Measurements from ENCODE around the gene SGSM2. TPM values are rescaled to one million over a fixed set of nuclear protein-coding genes. Genes with fewer than 3 reads are reported as not detected.
A peak's percentile ranks its signal among the peaks of the same experiment; 100 is the strongest.

Gene SGSM2
- polyA plus RNA-seq, 3 donors = 3.0 to 130 (median 3.5) TPM

DNA sequence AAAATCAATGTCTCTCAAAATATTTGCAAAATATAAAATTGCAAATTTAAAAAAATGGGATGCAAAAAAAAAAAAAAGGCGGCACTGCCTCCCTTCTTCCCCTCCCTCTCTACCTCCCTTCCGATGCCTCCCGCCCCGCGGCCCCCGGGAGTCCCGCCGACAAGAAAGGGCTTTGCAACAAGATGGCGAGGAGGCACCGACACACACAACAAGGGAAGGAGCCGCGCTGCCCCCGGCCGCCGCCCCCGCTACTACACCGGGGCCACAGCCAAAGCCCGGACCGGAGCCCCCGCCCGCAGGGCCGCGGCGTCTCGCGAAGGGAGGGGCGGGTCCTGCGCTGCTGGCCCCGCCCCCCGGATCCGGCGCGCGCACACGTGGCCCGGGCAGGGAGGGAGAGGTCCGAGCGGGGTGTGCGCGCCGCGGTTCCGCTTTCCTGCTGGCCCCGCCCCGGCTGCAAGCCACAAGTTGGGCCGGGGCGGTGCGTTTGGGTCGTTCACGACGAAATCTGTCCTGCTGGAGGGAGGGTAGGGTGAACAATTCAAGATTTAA, 63.6 kb downstream of the SGSM2 start, which contains the start of gene MNT:
Gene MNT, minus strand, starts transcription at position 184 of the 549 bp plus-strand sequence. CDS start 348 bp downstream, outside the sequence.
- H3K27me3 Mint-ChIP-seq (ENCODE audit: low read depth in 3 of 3) = peaks cover 0 to 9% (median 0%) of the 10 kb centered on the region in 3 donors
- Histone ChIP-seq H3K79me2 (ENCODE audit: insufficient read depth, low read length) (peaks cover 40% of the 10 kb centered on the region), H3K9me3 (replicated peaks in 1 of 2; ENCODE audit: control insufficient read depth in 1 of 2, insufficient read depth in 1 of 2, low read length in 2 of 2) (no peaks in the 10 kb centered on the region), H3K4me2 (replicated peaks; ENCODE audit: extremely low read depth, low read length, poor library complexity, severe bottlenecking) (peak within 1 kb of the TSS; percentile 97), H2AFZ (ENCODE audit: insufficient read depth, low read depth, low read length, poor library complexity, severe bottlenecking) (peak within 1 kb of the TSS; percentile 54), H4K20me1 (ENCODE audit: insufficient read depth, low read length) (peaks cover 19% of the 10 kb centered on the region), H3K4me3 (replicated peaks in 1 of 3; ENCODE audit: low read depth in 2 of 3, low read length in 3 of 3) (peak within 1 kb of the TSS; percentile 90 to 98 (median 95)), H3K4me1 (ENCODE audit: control insufficient read depth in 1 of 2, insufficient read depth in 2 of 2, low read length in 2 of 2) (peaks cover 68 to 73% of the 10 kb centered on the region in 2 donors), H3K27ac (ENCODE audit: low read depth in 1 of 2, low read length in 2 of 2) (peak within 1 kb of the TSS; percentile 96 to 100), H3K9ac (ENCODE audit: insufficient read depth, low read length, poor library complexity, severe bottlenecking) (peak within 1 kb of the TSS; percentile 100), H3K36me3 (replicated peaks in 1 of 2; ENCODE audit: control insufficient read depth in 1 of 2, insufficient read depth in 2 of 2, low read length in 2 of 2) (no peaks in the 10 kb centered on the region), H3K27me3 (ENCODE audit: control insufficient read depth in 2 of 2, insufficient read depth in 2 of 2, low read length in 2 of 2) (no peaks in the 10 kb centered on the region)
- H3K4me1 Mint-ChIP-seq = peaks cover 62% of the 10 kb centered on the region
- H3K27ac Mint-ChIP-seq = peak within 1 kb of the TSS; percentile 99 to 100 (median 100)
- TF ChIP-seq, protein P1, sequence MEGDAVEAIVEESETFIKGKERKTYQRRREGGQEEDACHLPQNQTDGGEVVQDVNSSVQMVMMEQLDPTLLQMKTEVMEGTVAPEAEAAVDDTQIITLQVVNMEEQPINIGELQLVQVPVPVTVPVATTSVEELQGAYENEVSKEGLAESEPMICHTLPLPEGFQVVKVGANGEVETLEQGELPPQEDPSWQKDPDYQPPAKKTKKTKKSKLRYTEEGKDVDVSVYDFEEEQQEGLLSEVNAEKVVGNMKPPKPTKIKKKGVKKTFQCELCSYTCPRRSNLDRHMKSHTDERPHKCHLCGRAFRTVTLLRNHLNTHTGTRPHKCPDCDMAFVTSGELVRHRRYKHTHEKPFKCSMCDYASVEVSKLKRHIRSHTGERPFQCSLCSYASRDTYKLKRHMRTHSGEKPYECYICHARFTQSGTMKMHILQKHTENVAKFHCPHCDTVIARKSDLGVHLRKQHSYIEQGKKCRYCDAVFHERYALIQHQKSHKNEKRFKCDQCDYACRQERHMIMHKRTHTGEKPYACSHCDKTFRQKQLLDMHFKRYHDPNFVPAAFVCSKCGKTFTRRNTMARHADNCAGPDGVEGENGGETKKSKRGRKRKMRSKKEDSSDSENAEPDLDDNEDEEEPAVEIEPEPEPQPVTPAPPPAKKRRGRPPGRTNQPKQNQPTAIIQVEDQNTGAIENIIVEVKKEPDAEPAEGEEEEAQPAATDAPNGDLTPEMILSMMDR (IDR thresholded peaks at IDR 0.05) = no peak
- peaks cover 7 to 14% of the 10 kb centered on the region in 2 donors for H3K36me3 Mint-ChIP-seq
- H3K4me3 Mint-ChIP-seq = peak within 1 kb of the TSS; percentile 99
- DNase-seq = peak; percentile 90 to 96 (median 94)
- intact Hi-C loops (cut with micrococcal nuclease) = loop anchor here (1.0 kb wide), 1 partner anchor 9 kb away; no protein-coding TSS in a partner anchor
- 0% methylated on average over 49 of the region's 51 CpGs for WGBS (ENCODE audit: insufficient coverage)
- peaks cover 0 to 5% (median 0%) of the 10 kb centered on the region in 7 donors for H3K9me3 Mint-ChIP-seq

DNA sequence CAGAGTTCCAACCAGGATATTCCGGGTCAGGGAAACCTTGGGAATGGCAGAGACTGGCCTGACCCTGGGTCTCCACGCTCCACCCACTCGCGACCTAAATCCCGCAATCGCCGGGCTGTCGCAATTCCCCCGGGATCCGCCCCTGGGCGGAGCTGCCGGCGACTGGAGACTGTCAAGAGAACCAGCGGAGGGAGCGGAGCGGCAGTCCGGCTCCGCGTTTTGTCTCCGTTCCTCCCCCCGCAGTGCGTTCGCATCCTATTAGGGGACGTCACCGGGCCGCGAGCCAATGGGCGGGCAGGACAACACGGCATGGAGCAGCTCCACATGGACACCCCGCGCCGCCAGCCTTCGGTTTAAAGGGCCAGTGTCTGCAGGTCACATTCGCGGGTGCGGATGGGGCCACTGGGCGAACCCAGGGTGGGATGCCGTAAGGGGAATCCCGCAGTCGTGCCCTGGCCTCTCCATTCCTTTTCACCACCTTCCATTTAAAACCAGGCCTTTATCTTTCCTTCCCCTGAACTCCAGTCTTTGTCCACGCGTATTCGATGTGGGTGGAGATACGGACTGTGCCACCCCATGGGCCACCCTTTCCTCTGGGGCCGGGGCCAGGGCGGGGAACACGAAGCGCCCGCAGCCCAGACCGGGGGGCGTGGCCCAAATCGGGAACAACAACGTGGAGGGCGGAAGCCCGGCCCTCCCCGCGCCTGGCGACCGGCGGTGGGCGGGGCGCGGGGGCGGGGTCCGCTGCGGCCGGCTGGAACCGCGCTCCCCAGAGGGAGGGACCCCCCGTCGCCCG, 64.3 kb downstream of the SGSM2 start:
- peaks cover 64 to 73% of the 10 kb centered on the region in 2 donors for H3K4me1 ChIP-seq (ENCODE audit: control insufficient read depth in 1 of 2, insufficient read depth in 2 of 2, low read length in 2 of 2)
- peak overlapping the region; percentile 90 to 99 for H3K4me3 Mint-ChIP-seq
- DNase-seq = peak; percentile 98 to 99 (median 99)
- TF ChIP-seq, protein P1 (IDR thresholded peaks at IDR 0.05) = no peak
- H3K9me3 Mint-ChIP-seq = peaks cover 0 to 5% (median 0%) of the 10 kb centered on the region in 7 donors
- peak overlapping the region; percentile 97 for H3K4me2 ChIP-seq (replicated peaks; ENCODE audit: extremely low read depth, low read length, poor library complexity, severe bottlenecking)
- H3K36me3 ChIP-seq (replicated peaks in 1 of 2; ENCODE audit: control insufficient read depth in 1 of 2, insufficient read depth in 2 of 2, low read length in 2 of 2) = no peaks in the 10 kb centered on the region
- H3K27me3 ChIP-seq (ENCODE audit: control insufficient read depth in 2 of 2, insufficient read depth in 2 of 2, low read length in 2 of 2) = no peaks in the 10 kb centered on the region
- H2AFZ ChIP-seq (ENCODE audit: insufficient read depth, low read depth, low read length, poor library complexity, severe bottlenecking) = peak overlapping the region; percentile 54
- under 1% methylated on average over 63 of the region's 72 CpGs for WGBS (ENCODE audit: insufficient coverage)
- peak overlapping the region; percentile 100 for H3K9ac ChIP-seq (ENCODE audit: insufficient read depth, low read length, poor library complexity, severe bottlenecking)
- peaks cover 13% of the 10 kb centered on the region for H4K20me1 ChIP-seq (ENCODE audit: insufficient read depth, low read length)
- intact Hi-C loops (cut with micrococcal nuclease) = loop anchor here (1.0 kb wide), 2 partner anchors 9 to 15 kb away; no protein-coding TSS in a partner anchor
- H3K36me3 Mint-ChIP-seq = peaks cover 10 to 12% of the 10 kb centered on the region in 2 donors
- H3K27ac ChIP-seq (ENCODE audit: low read depth in 1 of 2, low read length in 2 of 2) = peak overlapping the region; percentile 96 to 100
- no peaks in the 10 kb centered on the region for H3K9me3 ChIP-seq (replicated peaks in 1 of 2; ENCODE audit: control insufficient read depth in 1 of 2, insufficient read depth in 1 of 2, low read length in 2 of 2)
- H3K4me1 Mint-ChIP-seq = peaks cover 65% of the 10 kb centered on the region
- peaks cover 0 to 7% (median 0%) of the 10 kb centered on the region in 3 donors for H3K27me3 Mint-ChIP-seq (ENCODE audit: low read depth in 3 of 3)
- H3K79me2 ChIP-seq (ENCODE audit: insufficient read depth, low read length) = peaks cover 33% of the 10 kb centered on the region
- H3K27ac Mint-ChIP-seq = peak overlapping the region; percentile 98 to 100 (median 100)
- peak overlapping the region; percentile 37 to 98 (median 55) for H3K4me3 ChIP-seq (replicated peaks in 1 of 3; ENCODE audit: low read depth in 2 of 3, low read length in 3 of 3)

All from CD14-positive monocyte (primary cell).